Measurements from ENCODE around the gene DNAJB12. TPM values are rescaled to one million over a fixed set of nuclear protein-coding genes. Genes with fewer than 3 reads are reported as not detected.
"Not testable (repeated sequence)": the region's sequence is repeated elsewhere in the genome, so short reads cannot be mapped to it uniquely, and the experiment has no call there.

DNAJB12 gene
- total RNA-seq, 2 experiments from 2014 or later, result 23.8 to 26.7 TPM

GRCh38 chr10:72349438-72349837 is 5.3 kb downstream of the DNAJB12 start:
- ChIA-PET POLR2A (no interaction called here), CTCF (interaction anchor here (0.7 to 2.8 kb wide), 5 partner anchors 9 to 301 kb away, joined by 3 to 18 read pairs (median 4); no protein-coding TSS in a partner anchor)
- no peak overlapping the region for H3K27ac Mint-ChIP-seq
- H3K36me3 Mint-ChIP-seq (ENCODE audit: low read depth), result peaks cover 36% of the 10 kb centered on the region
- H3K4me1 Mint-ChIP-seq, result peaks cover 43% of the 10 kb centered on the region
- DNase-seq, result no peak
- H3K4me3 Mint-ChIP-seq, result no peak overlapping the region
- H3K27me3 Mint-ChIP-seq, result no peaks in the 10 kb centered on the region
- H3K9me3 Mint-ChIP-seq, result no peaks in the 10 kb centered on the region

- CTCF ChIA-PET, result interaction anchor here (0.6 to 2.8 kb wide), 3 partner anchors 11 to 300 kb away, joined by 3 to 18 read pairs (median 5); no protein-coding TSS in a partner anchor
- Mint-ChIP-seq H3K4me1 (peaks cover 40% of the 10 kb centered on the region), H3K9me3 (no peaks in the 10 kb centered on the region), H3K27ac (no peak overlapping the region), H3K4me3 (no peak overlapping the region), H3K27me3 (no peaks in the 10 kb centered on the region), H3K36me3 (ENCODE audit: low read depth) (peaks cover 41% of the 10 kb centered on the region)
- POLR2A ChIA-PET, result interaction anchor here (1.1 kb wide), 1 partner anchor 11 kb away, joined by 3 read pairs; no protein-coding TSS in a partner anchor
- no peak for DNase-seq
Observed at GRCh38 chr10:72348282-72348681, 6.4 kb downstream of the DNAJB12 start.

GRCh38 chr10:72346117-72346516 is 8.6 kb downstream of the DNAJB12 start:
- H3K4me3 Mint-ChIP-seq, POLR2A ChIA-PET, H3K9me3 Mint-ChIP-seq, H3K27me3 Mint-ChIP-seq, DNase-seq, H3K27ac Mint-ChIP-seq: not testable (repeated sequence)
- Mint-ChIP-seq H3K36me3 (ENCODE audit: low read depth) (peaks cover 35% of the 10 kb centered on the region), H3K4me1 (peaks cover 23% of the 10 kb centered on the region)
- CTCF ChIA-PET, result interaction anchor here (2.3 kb wide), 1 partner anchor 10 kb away, joined by 8 read pairs; no protein-coding TSS in a partner anchor

GRCh38 chr10:72344932-72345331 is 9.8 kb downstream of the DNAJB12 start:
- DNase-seq, result no peak
- Mint-ChIP-seq H3K4me3 (no peak overlapping the region), H3K27me3 (no peaks in the 10 kb centered on the region), H3K36me3 (ENCODE audit: low read depth) (peaks cover 40% of the 10 kb centered on the region), H3K27ac (peak overlapping the region; percentile 54), H3K9me3 (no peaks in the 10 kb centered on the region), H3K4me1 (peaks cover 32% of the 10 kb centered on the region)
- ChIA-PET CTCF (interaction anchor here (0.7 to 2.3 kb wide), 6 partner anchors 9 to 448 kb away, joined by 3 to 8 read pairs (median 4); no protein-coding TSS in a partner anchor), POLR2A (interaction anchor here (0.6 to 3.0 kb wide), 3 partner anchors 10 to 522 kb away, joined by 3 to 10 read pairs (median 3); partner anchors contain the start of gene DNAJB12)

- CTCF ChIA-PET, result interaction anchor here (0.9 to 3.4 kb wide), 4 partner anchors 9 to 217 kb away, joined by 3 to 12 read pairs (median 3); no protein-coding TSS in a partner anchor
- Mint-ChIP-seq H3K4me1 (peaks cover 22% of the 10 kb centered on the region), H3K36me3 (ENCODE audit: low read depth) (peaks cover 33% of the 10 kb centered on the region), H3K27me3 (no peaks in the 10 kb centered on the region), H3K4me3 (no peak overlapping the region), H3K9me3 (no peaks in the 10 kb centered on the region), H3K27ac (no peak overlapping the region)
- DNase-seq, result no peak
- POLR2A ChIA-PET, result interaction anchor here (1.0 to 3.8 kb wide), 5 partner anchors 8 to 255 kb away, joined by 3 to 17 read pairs (median 10); partner anchors contain the start of genes DDIT4, DNAJB12 and SPOCK2
Observed at GRCh38 chr10:72342911-72343310, 11.8 kb downstream of the DNAJB12 start.

GRCh38 chr10:72340510-72341261 is 14.0 kb downstream of the DNAJB12 start:
- POLR2A ChIA-PET, result interaction anchor here (0.9 to 3.8 kb wide), 5 partner anchors 9 to 93 kb away, joined by 3 to 17 read pairs (median 5); partner anchors contain the start of gene DDIT4
- no peaks in the 10 kb centered on the region for H3K27me3 Mint-ChIP-seq
- H3K4me3 Mint-ChIP-seq, result no peak overlapping the region
- H3K4me1 Mint-ChIP-seq, result peaks cover 42% of the 10 kb centered on the region
- CTCF ChIA-PET, result interaction anchor here (0.7 to 4.2 kb wide), 19 partner anchors 9 to 444 kb away, joined by 3 to 36 read pairs (median 6); partner anchors contain the start of genes ASCC1 and DNAJB12
- DNase-seq, result peak; percentile 83
- no peak overlapping the region for H3K27ac Mint-ChIP-seq
- no peaks in the 10 kb centered on the region for H3K9me3 Mint-ChIP-seq
- H3K36me3 Mint-ChIP-seq (ENCODE audit: low read depth), result peaks cover 51% of the 10 kb centered on the region

- Mint-ChIP-seq H3K27me3 (no peaks in the 10 kb centered on the region), H3K4me3 (no peak overlapping the region), H3K36me3 (ENCODE audit: low read depth) (peaks cover 52% of the 10 kb centered on the region), H3K9me3 (no peaks in the 10 kb centered on the region), H3K4me1 (peaks cover 55% of the 10 kb centered on the region), H3K27ac (no peak overlapping the region)
- ChIA-PET CTCF (interaction anchor here (0.7 to 5.1 kb wide), 23 partner anchors 11 to 299 kb away, joined by 3 to 89 read pairs (median 10); partner anchors contain the start of genes ANAPC16, ASCC1, DDIT4 and SPOCK2), POLR2A (interaction anchor here (0.8 to 1.7 kb wide), 5 partner anchors 16 to 278 kb away, joined by 3 to 8 read pairs (median 5); no protein-coding TSS in a partner anchor)
- DNase-seq, result no peak
Observed at GRCh38 chr10:72338180-72338579, 16.5 kb downstream of the DNAJB12 start.

- no peak overlapping the region for H3K4me3 Mint-ChIP-seq
- ChIA-PET POLR2A (interaction anchor here (0.8 to 12.9 kb wide), 12 partner anchors 11 to 278 kb away, joined by 3 to 225 read pairs (median 6); partner anchors contain the start of genes ANAPC16, ASCC1, DDIT4 and DNAJB12), CTCF (interaction anchor here (0.7 to 5.1 kb wide), 38 partner anchors 10 to 382 kb away, joined by 3 to 89 read pairs (median 6); partner anchors contain the start of genes ANAPC16, ASCC1, DDIT4 and SPOCK2)
- H3K9me3 Mint-ChIP-seq, result no peaks in the 10 kb centered on the region
- peaks cover 60% of the 10 kb centered on the region for H3K4me1 Mint-ChIP-seq
- no peak overlapping the region for H3K27ac Mint-ChIP-seq
- no peak for DNase-seq
- no peaks in the 10 kb centered on the region for H3K27me3 Mint-ChIP-seq
- peaks cover 55% of the 10 kb centered on the region for H3K36me3 Mint-ChIP-seq (ENCODE audit: low read depth)
Observed at GRCh38 chr10:72337722-72338121, 17.0 kb downstream of the DNAJB12 start.

- Mint-ChIP-seq H3K9me3 (no peaks in the 10 kb centered on the region), H3K27ac (peak overlapping the region; percentile 64), H3K4me1 (peaks cover 66% of the 10 kb centered on the region), H3K27me3 (no peaks in the 10 kb centered on the region), H3K36me3 (ENCODE audit: low read depth) (peaks cover 53% of the 10 kb centered on the region), H3K4me3 (no peak overlapping the region)
- CTCF ChIA-PET, result interaction anchor here (0.8 to 5.1 kb wide), 41 partner anchors 10 to 381 kb away, joined by 3 to 89 read pairs (median 6); partner anchors contain the start of genes ANAPC16, ASCC1, DDIT4 and SPOCK2
- DNase-seq, result peak; percentile 71
- POLR2A ChIA-PET, result interaction anchor here (0.9 to 12.9 kb wide), 13 partner anchors 11 to 277 kb away, joined by 3 to 225 read pairs (median 8); partner anchors contain the start of genes ANAPC16, ASCC1, DDIT4 and DNAJB12
Observed at GRCh38 chr10:72337039-72337629, 17.6 kb downstream of the DNAJB12 start.

GRCh38 chr10:72336259-72337038 is 18.3 kb downstream of the DNAJB12 start:
- peak overlapping the region; percentile 88 for H3K27ac Mint-ChIP-seq
- no peak for DNase-seq
- no peaks in the 10 kb centered on the region for H3K9me3 Mint-ChIP-seq
- no peaks in the 10 kb centered on the region for H3K27me3 Mint-ChIP-seq
- H3K36me3 Mint-ChIP-seq (ENCODE audit: low read depth), result peaks cover 53% of the 10 kb centered on the region
- peaks cover 72% of the 10 kb centered on the region for H3K4me1 Mint-ChIP-seq
- POLR2A ChIA-PET, result interaction anchor here (0.6 to 12.9 kb wide), 24 partner anchors 10 to 288 kb away, joined by 3 to 225 read pairs (median 6); partner anchors contain the start of genes ANAPC16, ASCC1, DDIT4 and DNAJB12
- peak overlapping the region; percentile 53 for H3K4me3 Mint-ChIP-seq
- CTCF ChIA-PET, result interaction anchor here (1.1 to 5.1 kb wide), 41 partner anchors 9 to 380 kb away, joined by 3 to 89 read pairs (median 10); partner anchors contain the start of genes ANAPC16, ASCC1, DDIT4 and SPOCK2

GRCh38 chr10:72335394-72336258 is 19.1 kb downstream of the DNAJB12 start:
- H3K9me3 Mint-ChIP-seq, result no peaks in the 10 kb centered on the region
- H3K27ac Mint-ChIP-seq, result peak overlapping the region; percentile 88
- peak; percentile 82 for DNase-seq
- ChIA-PET CTCF (interaction anchor here (0.9 to 5.1 kb wide), 24 partner anchors 9 to 287 kb away, joined by 3 to 89 read pairs (median 8); partner anchors contain the start of genes ANAPC16, ASCC1, DDIT4 and SPOCK2), POLR2A (interaction anchor here (0.6 to 12.9 kb wide), 27 partner anchors 9 to 288 kb away, joined by 3 to 225 read pairs (median 4); partner anchors contain the start of genes ANAPC16, ASCC1, DDIT4 and SPOCK2)
- peaks cover 75% of the 10 kb centered on the region for H3K4me1 Mint-ChIP-seq
- H3K27me3 Mint-ChIP-seq, result no peaks in the 10 kb centered on the region
- peaks cover 44% of the 10 kb centered on the region for H3K36me3 Mint-ChIP-seq (ENCODE audit: low read depth)
- H3K4me3 Mint-ChIP-seq, result peak overlapping the region; percentile 53
